T-helper 1 cell (primary cell): ENCODE measurements around the gene MEX3A.
A peak's percentile ranks its signal among the peaks of the same experiment; 100 is the strongest.
"Not testable (repeated sequence)": the region's sequence is repeated elsewhere in the genome, so short reads cannot be mapped to it uniquely, and the experiment has no call there.

ENCODE experiments used
- DNase-seq, 5 donors: peaks; one replicate each; pipeline ENCODE4 v3.0.0-alpha.2; 2012 to 2020

MEX3A gene

GRCh38 chr1:156118177-156118868 is 36.1 kb upstream of the MEX3A start:
- DNase-seq, result no peak

DNA sequence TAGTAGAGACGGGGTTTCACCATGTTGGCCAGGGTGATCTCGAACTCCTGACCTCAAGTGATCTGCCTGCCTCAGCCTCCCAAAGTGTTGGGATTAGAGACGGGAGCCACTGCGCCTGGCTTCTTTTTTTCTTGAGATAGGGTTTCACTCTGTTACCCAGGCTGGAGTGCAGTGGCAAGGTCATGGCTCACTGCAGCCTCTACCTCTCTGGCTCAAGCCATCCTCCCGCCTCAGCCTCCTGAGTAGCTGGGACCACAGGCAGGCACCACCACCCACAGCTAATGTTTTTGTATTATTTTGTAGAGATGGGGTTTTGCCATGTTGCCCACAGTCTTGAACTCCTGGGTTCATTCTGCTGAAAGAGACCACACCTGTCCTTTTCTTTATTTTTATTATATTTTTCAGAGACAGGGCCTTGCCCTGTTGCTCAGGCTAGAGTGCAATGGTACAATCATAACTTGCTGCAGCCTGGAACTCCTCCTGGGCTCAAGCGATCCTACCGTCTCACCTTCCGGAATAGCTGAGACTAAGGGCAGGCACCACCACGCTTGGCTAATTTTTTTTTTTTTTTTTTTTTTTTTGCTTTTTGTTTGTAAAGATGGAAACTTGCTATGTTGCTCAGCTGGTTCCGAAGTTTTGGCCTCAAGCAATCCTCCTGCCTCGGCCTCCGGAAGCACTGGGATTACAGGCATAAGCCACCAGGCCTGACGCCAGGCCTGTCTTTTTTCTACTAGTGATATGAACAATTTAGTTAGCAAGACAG is 35.3 kb upstream of the MEX3A start:
- no peak for DNase-seq

DNA sequence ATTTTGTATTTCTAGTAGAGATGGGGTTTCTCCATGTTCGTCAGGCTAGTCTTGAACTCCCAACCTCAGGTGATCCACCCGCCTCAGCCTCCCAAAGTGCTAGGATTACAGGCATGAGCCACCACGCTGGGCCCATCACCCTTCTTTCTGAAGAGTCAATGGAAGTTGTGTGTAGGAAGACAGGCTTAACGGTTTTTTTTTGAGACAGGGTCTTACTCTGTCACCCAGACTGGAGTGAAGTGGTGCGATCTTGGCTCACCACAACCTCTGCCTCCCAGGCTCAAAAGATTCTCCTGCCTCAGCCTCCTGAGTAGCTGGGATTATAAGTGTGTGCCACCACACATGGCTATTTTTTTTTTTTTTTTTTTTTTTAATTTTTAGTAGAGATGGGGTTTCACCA is 34.5 kb upstream of the MEX3A start:
- DNase-seq, result not testable (repeated sequence)

GRCh38 chr1:156115514-156116374 is 33.5 kb upstream of the MEX3A start:
- no peak for DNase-seq

- DNase-seq, result no peak
These were observed 32.8 kb upstream of the MEX3A start for GRCh38 chr1:156114919-156115513.

- peak; percentile 66 to 78 (median 72) for DNase-seq
These were observed 32.0 kb upstream of the MEX3A start, which contains the start of gene LMNA for GRCh38 chr1:156114101-156114918. LMNA (plus strand) TSS chr1:156114711; CDS start chr1:156114919, 208 bp downstream.

- DNase-seq, result no peak
These were observed 31.2 kb upstream of the MEX3A start for GRCh38 chr1:156113282-156113950.

DNA sequence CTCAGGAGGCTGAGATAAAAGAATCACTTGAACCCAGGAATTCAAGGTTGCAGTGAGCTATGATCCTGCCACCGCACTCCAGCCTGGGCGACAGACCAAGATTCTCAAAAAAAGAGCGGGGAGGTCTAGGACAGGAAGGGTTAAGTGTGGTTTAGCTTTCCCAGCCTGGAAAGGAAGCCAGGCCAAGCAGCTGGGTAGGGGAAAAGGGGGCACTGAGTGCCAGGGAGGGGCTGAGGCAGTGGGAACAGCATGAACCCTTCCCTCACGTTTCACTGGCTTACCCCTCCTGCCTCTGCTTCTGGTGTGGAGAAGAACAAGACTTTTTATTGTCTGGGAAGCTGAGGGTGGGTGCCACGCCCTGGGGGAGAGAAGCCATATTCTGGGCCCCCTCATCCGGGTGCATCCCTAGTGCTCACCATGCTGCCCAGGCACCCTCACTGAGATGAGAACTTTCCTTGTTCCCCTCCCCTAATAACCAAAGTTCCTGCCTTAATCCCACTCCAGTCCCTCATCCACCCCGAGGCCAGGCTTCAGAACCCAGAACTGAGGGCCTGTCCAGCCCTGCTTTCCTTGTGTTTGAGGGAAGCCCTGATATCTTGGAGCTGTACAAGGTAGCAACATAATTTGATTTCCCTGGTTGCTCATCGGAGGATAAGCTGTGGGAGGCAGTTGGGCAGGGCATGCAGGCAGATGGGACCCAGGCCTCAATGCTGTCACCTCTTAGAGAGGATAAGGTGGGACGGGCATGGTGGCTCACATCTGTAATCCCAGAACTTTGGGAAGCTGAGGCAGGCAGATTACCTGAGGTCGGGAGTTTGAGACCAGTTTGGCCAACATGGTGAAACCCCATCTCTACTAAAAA is 30.2 kb upstream of the MEX3A start:
- DNase-seq, result no peak

DNA sequence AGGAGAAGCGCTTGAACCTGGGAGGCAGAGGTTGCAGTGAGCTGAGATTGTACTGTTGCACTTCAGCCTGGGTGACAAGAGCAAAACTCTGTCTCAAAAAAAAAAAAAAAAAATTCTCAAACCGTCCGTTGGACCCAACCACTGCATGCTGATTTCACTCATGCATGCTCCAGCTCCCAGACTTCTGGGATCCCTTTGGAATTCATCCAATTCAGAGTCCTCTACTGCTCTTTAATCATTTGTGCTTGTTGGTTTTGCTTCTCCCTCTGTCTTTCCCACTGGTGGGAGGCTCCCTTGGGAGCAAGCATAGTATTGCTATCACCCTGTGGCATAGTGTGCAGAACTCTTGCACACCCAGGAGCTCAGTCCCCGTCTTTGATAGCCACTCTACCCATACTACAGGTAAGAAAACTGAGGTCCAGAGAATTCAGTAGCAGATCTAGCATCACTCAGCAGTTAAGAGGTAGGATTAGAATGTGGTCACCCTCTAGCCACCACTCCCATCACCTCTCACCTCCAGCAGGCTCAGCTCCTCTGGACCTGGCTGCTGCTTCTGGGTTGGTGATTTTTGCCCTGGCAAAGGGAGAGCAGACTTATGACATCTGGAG is 29.2 kb upstream of the MEX3A start:
- DNase-seq, result no peak

DNA sequence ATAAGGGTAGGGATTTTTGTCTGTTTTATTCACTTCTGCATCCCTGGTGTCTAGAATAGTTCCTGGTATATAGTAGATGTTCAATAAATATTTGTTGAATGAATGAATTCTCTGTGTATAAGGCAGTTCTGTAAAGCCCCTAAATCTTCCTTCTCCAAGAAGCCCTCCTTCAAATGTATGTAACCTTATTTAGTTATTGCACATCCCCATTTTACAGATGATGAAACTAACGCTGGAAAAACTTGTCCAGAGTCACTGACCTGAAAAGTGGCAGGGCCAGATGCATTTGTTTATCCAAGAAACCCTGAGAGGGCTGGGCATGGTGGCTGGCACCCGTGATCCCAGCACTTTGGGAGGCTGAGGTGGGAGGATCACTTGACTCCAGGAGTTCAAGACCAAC is 28.0 kb upstream of the MEX3A start:
- DNase-seq, result no peak

DNA sequence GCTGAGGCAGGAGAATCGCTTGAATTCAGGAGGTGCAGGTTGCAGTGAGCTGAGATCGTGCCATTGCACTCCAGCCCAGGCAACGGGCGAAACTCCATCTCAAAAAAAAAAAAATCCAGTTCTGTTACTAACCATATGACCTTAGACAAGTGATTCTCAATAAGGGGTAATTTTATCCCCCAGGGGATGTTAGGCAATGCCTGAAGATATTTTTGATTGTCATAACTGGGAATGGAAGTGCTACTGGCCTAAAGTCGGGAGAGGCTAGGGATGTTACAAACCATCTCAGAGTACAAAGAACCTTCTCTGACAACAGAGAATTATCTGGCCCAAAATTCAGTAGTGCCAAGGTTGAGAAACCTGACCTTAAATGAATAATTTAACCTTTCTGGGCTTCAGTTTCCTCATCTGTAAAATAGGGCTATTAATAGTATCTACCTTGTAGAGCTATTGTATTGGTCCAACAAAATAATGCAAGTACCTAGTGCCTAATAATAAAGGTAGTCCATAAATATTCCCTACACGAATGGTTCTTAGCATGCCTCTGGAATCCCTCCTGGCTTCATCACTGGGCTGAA is 26.5 kb upstream of the MEX3A start:
- no peak for DNase-seq

- DNase-seq, result no peak
These were observed 25.8 kb upstream of the MEX3A start for GRCh38 chr1:156108057-156108456.

DNA sequence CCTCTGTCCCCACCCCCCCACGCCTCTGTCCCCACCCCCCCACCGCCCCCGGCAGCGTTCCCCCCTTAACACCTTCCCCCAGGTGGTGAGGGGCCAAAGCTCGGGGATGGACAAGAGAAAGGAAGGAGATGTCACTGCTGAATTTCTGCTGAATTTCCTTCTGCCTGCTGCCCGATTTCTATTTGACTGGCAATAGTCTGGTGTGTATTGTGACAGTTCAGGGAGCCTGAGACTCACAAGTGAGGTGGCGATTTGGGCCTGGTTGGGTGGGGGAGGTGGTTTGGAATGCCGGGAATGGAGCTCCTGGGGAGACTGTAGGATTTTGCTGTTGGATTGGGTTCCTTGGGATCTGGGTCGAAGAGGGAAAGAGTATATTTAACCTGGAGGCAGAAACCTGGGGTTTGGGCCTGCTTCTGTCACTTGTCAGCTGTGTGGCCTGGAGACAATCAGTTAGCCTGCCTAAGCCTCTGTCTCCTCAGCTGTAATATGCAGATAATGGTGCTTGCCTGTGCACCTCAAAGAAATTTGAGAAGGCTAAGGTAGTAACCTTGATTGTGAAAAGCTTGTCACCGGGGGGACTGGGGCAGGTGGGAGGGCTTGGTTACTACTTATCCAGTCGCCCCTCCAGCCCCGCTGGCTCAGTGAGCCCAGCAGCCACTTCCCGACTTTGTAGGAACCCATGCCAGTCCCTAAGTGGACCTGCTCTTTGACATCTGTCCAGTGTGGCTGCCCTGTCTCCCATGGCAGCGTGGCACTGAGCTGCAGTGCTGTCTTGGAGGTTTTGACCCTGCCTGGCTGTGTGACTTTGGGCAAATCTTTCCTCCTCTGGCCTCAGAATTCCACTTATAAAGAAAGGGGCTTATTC is 24.6 kb upstream of the MEX3A start:
- no peak for DNase-seq

DNA sequence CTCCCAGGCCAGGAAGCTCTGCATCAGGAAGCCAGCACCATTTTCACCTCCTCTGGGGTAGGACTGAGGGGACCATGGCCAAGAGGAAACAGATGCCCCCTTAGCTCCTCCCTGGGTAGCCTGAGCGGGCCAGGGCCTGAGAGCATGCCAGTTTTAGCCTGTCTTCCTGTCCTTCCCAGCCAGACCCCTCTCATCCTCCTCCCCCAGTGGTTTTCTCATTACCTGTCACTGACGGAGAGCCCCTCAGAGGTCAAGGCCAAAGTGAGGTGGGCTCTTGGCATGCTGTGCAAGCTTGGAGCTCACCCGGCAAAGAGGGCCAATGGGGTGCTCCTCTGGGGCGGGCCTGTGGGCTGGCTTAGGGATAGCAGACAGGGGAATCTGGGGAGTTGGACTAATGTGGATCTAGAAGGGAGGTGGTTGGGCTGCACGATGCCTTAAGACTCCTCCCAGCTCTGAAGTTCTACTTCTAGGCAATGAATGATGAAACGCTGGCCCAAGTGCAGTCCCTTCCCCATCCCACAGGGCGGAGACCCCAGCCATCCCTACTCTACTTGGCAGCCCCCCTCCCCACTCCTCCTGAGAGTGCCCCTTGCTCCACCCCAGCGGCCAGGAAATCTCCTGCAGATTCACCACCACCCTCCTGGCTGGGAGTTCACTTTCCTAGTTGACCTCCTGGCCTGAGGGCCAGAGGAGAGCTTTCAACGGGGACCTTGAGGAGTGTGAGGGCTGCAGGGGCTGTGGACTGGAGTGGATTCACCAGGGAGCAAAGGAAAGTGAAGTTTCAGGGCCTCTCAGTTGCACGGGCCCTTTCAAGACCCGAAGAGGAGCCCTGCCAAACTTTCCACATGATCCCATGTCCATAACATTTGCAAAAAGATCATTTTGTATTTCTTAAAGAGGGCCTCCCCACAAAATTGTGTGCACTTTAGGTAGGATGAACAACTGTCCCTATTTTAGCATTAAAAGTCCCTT is 22.9 kb upstream of the MEX3A start:
- no peak for DNase-seq

DNA sequence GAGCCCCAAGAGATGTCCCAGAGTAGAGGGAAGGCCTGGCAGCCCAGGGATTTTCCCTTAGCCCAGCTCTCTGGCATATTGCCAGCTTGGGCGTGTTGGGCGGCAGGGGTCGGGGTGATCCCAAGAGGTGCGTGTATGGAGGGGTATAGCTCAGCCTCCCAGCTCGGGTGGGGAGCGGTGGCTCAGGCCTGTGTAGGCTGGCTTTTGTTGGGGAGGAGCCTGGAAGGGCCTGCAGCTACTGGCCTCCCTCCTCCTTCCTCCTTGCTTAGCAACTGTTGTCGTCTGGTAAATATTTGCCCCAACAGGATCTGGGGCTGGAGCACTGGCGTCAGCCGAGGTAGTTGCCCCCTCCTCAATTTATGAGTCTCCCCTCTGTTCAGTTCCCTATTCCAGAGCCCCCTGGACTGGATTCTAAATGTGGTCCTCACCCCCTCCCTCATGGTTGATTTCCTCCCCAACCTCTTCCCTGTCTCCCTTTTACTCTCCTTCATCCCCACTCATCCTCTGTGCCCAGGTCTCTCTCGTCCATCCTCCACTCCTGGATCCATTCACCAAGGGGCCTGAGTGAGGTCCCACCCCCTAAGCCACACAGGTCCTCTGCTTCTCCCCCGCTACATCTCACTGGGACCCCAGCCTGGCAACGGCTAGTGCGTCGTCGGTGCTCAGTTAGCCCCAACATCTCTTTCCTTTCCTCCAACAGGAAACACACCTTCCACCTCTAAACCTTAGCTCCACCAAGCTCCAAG is 22.0 kb upstream of the MEX3A start:
- peak; percentile 30 to 64 (median 60) for DNase-seq

DNA sequence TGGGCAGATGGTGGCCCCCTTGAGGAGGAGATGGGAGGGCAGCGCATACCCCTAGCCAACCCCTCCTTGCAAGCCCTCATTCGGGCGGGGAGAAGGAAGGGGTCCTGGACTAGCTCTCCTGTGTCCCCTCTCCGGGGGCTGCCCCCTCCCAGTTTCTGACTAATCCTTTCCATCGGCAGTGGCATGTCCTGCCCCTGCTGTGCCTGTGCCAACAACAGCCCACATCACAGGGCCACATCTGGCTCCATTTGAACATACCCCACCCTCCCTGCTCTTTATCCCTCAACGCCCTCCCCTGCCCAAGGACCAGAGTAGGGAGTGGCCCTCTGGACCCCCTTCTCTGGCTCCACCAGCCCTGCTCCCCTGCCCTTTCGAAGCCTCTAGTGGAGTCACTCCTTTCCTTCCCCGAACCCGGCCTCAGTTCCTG is 21.3 kb upstream of the MEX3A start:
- DNase-seq, result peak in 1 of 5 donors; percentile 54
